ENCODE data around the gene FUT3.
A peak's percentile ranks its signal among the peaks of the same experiment; 100 is the strongest.
"Not testable (repeated sequence)": the region's sequence is repeated elsewhere in the genome, so short reads cannot be mapped to it uniquely, and the experiment has no call there.

FUT3 gene

DNA sequence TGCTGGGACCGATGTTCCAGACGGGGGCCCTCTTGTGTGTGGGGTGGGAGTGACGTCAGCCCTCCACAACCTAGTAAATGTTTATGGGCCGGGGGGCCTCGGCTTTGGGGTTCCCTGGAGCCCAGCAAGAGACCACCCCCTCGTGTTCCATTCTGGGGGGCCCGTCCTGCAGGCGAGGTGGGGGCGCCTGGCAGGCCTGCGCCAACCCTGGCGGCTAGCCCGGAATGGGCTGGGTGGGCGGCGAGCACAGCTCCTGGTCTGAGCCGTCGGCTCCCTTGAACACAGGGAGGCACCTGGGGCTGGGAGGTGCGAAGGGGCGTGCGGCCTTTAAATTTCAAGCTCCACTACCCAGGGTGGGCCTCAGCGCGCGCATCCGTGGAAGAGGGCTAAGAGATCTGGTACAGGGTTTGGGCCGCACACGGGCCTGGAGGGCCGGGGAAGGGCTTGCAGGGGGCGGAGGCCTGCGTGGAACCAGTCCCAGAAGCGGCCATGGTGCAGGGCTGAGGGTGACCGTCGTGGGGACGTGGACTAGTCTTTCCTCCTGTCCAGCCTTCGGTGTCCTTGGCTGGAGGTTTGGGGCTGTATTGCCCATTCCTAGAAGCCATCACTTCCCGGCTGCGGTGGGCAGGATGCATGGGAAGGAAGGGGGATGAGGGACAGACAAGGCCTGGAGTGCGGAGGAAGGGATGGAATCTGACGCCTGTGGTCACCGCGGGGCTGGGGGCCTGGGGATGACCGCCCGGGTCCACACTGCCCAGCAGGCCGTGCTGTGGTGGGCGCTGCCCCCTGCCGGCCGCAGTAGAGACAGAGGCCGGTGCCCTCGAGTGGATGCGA is 40.9 kb upstream of the FUT3 start:
- H3K27me3 Mint-ChIP-seq, result no peaks in the 10 kb centered on the region
- no peaks in the 10 kb centered on the region for H3K9me3 Mint-ChIP-seq
- DNase-seq (no peak), ATAC-seq (replicated peaks) (no peak)
- peaks cover 0 to 6% of the 10 kb centered on the region in 2 donors for H3K4me1 Mint-ChIP-seq (ENCODE audit: low read depth in 2 of 2)
- peaks cover 8% of the 10 kb centered on the region for H3K36me3 Mint-ChIP-seq (ENCODE audit: insufficient read depth)
- peak overlapping the region in 1 of 2 donors; percentile 23 for H3K4me3 Mint-ChIP-seq
- peak overlapping the region in 1 of 2 donors; percentile 77 for H3K27ac Mint-ChIP-seq

DNA sequence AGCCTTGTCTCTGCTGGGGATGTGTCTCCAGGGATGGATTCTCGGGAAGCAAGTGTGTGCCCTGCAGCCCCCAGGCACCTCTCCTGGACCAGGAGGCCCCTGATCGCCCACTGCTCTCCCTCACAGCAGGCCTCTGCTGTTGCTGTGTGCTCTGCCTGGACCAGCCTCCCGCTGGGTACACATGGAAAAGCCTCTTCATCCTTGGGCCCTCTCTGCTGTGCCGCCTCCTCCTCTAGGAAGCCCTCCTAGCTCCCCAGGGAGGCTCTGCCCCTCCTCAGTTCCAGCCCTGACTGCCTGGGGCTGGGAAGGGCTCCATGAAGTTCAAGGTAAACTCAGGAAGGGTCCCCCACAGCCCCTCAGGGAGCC is 40.3 kb upstream of the FUT3 start:
- Mint-ChIP-seq H3K4me3 (peak overlapping the region in 1 of 2 donors; percentile 23), H3K27ac (no peak overlapping the region), H3K9me3 (no peaks in the 10 kb centered on the region), H3K36me3 (ENCODE audit: insufficient read depth) (peaks cover 8% of the 10 kb centered on the region), H3K4me1 (ENCODE audit: low read depth in 2 of 2) (peaks cover 0 to 6% of the 10 kb centered on the region in 2 donors), H3K27me3 (no peaks in the 10 kb centered on the region)
- no peak for ATAC-seq (replicated peaks)
- no peak for DNase-seq

DNA sequence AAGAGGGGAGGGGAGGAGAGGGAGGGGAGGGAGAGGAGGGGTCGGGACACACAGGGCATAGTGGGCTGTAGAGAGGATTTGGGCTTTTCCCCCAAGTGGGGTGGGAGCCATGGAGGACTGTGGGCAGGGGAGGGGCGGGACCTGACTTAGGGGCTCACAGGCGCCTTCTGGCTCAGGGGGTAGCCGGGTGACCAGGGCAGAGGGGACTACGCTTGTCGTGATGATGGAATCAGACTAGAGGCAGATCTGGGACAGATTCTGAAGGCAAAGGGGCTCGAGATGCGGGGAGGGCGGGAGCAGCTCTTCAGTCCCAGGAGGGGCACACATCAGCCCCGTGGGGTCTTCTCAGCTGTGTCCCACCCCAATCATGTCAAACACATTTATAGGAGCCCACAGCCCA is 38.9 kb upstream of the FUT3 start:
- peaks cover 0 to 4% of the 10 kb centered on the region in 2 donors for H3K4me1 Mint-ChIP-seq (ENCODE audit: low read depth in 2 of 2)
- H3K9me3 Mint-ChIP-seq, result no peaks in the 10 kb centered on the region
- H3K4me3 Mint-ChIP-seq, result no peak overlapping the region
- peaks cover 6 to 7% of the 10 kb centered on the region in 2 donors for H3K27me3 Mint-ChIP-seq
- DNase-seq (no peak), ATAC-seq (replicated peaks) (no peak)
- peaks cover 4% of the 10 kb centered on the region for H3K36me3 Mint-ChIP-seq (ENCODE audit: insufficient read depth)
- H3K27ac Mint-ChIP-seq, result peak overlapping the region in 1 of 2 donors; percentile 44

DNA sequence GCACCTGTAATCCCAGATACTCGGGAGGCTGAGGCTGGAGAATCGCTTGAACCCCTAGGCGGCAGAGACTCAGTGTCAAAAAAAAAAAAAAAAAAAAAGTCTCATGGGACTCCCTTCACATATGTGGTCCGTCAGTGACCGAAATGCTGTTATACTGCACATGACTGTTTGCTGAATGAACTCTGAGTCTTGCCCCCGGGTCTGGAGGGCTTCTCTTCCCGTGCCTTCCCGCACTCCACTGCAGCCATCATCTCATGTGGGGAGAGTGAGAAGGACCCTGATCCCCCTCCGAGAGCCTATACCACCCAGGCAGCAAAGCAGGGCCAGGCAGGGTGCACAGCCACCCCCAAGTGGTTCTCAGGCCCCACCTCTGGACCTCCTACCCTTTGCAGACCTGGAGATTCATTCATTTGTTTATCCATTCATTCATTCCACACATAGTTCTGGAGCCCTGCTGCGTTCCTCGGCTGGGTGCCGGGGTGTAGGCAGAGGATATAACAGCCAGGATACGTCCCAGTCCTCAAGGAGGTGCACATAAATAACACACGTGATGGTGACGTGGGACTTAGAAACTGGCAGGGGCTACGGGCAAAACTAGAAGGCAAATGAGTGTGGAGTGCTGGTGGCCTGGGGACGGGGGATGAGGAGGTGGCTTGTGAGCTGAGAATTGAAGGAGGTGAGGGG is 38.2 kb upstream of the FUT3 start:
- H3K27ac Mint-ChIP-seq, result peak overlapping the region in 1 of 2 donors; percentile 44
- no peak for DNase-seq
- H3K9me3 Mint-ChIP-seq, result no peaks in the 10 kb centered on the region
- H3K36me3 Mint-ChIP-seq (ENCODE audit: insufficient read depth), result no peaks in the 10 kb centered on the region
- peaks cover 0 to 4% of the 10 kb centered on the region in 2 donors for H3K4me1 Mint-ChIP-seq (ENCODE audit: low read depth in 2 of 2)
- H3K27me3 Mint-ChIP-seq, result peaks cover 7 to 9% of the 10 kb centered on the region in 2 donors
- no peak overlapping the region for H3K4me3 Mint-ChIP-seq
- ATAC-seq (replicated peaks), result no peak

DNA sequence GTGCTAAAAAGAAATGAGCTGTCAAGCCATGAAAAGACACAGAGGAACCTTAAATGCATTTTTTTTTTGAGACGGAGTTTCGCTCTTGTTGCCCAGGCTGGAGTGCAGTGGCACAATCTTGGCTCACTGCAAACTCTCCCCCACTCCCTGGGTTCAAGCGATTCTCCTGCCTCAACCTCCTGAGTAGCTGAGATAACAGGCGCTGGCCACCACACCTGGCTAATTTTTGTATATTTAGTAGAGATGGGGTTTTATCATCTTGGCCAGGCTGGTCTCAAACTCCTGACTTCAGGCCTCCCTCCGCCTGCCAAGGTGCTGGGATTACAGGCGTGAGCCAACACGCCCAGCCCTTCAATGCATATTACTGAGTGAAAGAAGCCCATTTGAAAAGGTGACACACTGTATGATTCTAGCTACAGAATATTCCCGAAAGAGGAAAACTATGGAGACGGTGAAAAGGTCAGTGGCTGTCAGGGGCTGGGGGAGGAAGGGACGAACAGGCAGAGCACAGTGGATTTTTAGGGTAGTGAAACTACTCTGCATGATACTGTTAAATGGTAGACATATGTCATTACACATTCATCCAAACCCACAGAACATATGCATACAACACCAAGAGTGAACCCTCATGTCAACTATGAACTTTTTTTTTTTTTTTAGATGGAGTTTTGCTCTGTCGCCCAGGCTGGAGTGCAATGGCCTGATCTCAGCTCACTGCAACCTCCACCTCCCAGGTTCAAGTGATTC is 33.0 kb upstream of the FUT3 start:
- H3K4me3 Mint-ChIP-seq; H3K9me3 Mint-ChIP-seq; ATAC-seq (replicated peaks); H3K36me3 Mint-ChIP-seq (ENCODE audit: insufficient read depth); DNase-seq; H3K4me1 Mint-ChIP-seq (ENCODE audit: low read depth in 2 of 2); H3K27ac Mint-ChIP-seq: not testable (repeated sequence)
- peaks cover 7 to 31% of the 10 kb centered on the region in 2 donors for H3K27me3 Mint-ChIP-seq

DNA sequence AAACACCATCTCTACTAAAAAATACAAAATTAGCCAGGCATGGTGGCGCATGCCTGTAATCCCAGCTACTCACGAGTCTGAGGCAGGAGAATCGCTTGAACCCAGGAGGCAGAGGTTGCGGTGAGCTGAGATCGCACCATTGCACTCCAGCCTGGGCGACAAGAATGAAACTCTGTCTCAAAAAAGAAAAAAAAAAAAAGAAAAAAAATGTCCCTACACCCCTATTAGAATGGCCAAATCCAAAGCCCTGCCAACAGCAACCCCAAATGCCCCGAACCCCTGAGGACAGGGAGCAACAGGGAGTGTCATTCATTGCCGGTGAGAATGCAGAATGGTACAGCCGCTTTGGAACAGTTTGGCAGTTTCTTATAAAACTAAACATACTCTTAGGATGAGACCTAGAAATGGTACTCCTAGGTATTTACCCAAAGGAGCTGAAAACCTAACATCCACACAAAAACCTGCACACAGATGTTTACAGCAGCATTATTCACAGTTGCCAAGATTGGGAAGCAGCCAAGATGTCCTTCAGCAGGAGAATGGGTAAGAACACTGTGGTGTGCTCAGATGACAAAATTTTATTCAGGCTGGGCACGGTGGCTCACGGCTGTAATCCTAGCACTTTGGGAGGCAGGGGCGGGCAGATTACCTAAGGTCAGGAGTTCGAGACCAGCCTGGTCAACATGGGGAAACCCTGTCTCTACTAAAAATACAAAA is 32.1 kb upstream of the FUT3 start:
- H3K9me3 Mint-ChIP-seq; H3K36me3 Mint-ChIP-seq (ENCODE audit: insufficient read depth); H3K4me1 Mint-ChIP-seq (ENCODE audit: low read depth in 2 of 2); H3K4me3 Mint-ChIP-seq; H3K27ac Mint-ChIP-seq; ATAC-seq (replicated peaks); DNase-seq: not testable (repeated sequence)
- H3K27me3 Mint-ChIP-seq, result peaks cover 7 to 31% of the 10 kb centered on the region in 2 donors

DNA sequence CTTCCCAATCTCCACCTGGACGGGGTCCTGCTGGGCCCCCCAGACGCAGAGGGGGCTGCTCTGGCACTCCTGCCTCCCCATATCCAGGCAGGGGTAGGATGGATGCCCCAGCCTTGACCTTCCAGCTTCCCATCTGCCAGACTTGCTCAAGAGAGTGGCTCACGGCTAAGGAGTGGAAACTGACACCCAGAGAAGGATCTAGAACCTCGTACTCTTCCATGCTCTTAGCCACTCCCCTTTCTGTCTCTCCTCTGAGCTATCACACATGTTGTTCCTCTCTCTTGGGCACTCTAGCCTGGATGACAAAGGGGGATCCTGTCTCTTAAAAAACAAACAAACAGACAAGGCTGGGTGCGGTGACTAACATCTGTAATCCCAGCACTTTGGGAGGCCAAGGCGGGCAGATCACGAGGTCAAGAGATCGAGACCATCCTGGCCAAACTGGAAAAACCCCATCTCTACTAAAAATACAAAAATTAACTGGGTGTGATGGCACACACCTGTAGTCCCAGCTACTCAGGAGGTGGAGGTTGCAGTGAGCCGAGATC is 31.2 kb upstream of the FUT3 start:
- no peak for DNase-seq
- H3K4me1 Mint-ChIP-seq (ENCODE audit: low read depth in 2 of 2), result no peaks in the 10 kb centered on the region
- H3K27ac Mint-ChIP-seq, result no peak overlapping the region
- no peaks in the 10 kb centered on the region for H3K9me3 Mint-ChIP-seq
- no peaks in the 10 kb centered on the region for H3K36me3 Mint-ChIP-seq (ENCODE audit: insufficient read depth)
- H3K4me3 Mint-ChIP-seq, result no peak overlapping the region
- H3K27me3 Mint-ChIP-seq, result peaks cover 11 to 37% of the 10 kb centered on the region in 2 donors
- no peak for ATAC-seq (replicated peaks)

DNA sequence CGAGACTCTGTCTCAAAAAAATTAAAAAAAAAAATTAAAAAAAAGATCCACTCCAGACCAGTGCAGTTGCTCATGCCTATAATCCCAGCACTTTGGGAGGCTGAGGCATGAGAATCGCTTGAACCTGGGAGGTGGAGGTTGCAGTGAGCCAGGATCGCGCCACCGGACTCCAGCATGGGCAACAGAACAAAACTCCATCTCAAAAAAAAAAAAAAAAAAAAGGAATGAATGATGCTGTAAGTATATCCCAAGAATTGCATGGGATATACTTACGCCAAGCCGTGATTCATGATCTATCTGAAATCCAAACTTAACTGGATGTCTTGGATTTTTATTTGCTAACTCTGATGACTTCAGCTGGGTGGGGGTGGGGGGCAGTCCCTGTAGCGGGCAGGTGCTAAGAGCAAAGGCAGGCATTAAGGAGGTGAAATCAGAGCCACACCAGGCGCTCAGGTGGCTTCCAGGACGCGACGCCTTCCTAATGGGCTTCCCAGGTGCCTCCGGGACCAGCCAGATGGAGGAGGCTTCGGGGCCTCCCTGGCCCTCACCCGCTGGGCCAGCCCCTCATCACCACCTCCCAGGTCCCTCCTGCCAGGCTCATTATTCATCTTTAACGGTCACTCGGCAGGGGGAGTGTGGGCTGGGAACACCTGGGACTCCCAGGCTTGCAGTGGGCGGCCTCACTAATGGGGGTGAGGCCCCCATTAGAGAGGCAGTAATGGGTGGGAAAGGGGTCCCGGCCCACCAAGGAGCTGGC is 30.5 kb upstream of the FUT3 start:
- DNase-seq, result no peak
- H3K4me3 Mint-ChIP-seq, result no peak overlapping the region
- no peak overlapping the region for H3K27ac Mint-ChIP-seq
- no peaks in the 10 kb centered on the region for H3K36me3 Mint-ChIP-seq (ENCODE audit: insufficient read depth)
- H3K27me3 Mint-ChIP-seq, result peaks cover 14 to 45% of the 10 kb centered on the region in 2 donors
- no peaks in the 10 kb centered on the region for H3K4me1 Mint-ChIP-seq (ENCODE audit: low read depth in 2 of 2)
- ATAC-seq (replicated peaks), result no peak
- no peaks in the 10 kb centered on the region for H3K9me3 Mint-ChIP-seq

DNA sequence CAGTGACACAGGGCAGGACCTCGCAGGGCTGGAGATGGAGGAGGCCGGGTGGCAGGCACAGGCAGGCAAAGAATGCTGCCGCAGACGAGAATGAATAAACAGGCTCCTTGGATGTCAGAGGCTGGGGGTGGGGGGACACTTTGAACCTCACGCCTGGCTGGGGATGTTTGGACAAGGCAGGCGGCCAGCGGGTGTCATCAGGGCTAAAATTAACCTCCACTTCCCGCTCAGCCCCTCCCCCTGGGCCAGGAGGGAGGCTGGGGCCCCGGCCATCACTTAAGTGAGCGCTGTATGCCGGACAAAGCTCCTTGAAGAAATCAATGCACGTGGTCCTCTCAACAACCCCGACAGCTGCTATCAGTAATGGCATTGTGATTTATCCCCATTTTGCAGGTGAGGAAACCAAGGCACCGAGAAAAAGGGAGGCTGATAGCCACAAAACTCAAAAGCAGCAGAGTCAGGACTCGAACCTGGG is 29.4 kb upstream of the FUT3 start:
- peaks cover 13 to 53% of the 10 kb centered on the region in 2 donors for H3K27me3 Mint-ChIP-seq
- H3K4me1 Mint-ChIP-seq (ENCODE audit: low read depth in 2 of 2), result no peaks in the 10 kb centered on the region
- H3K9me3 Mint-ChIP-seq, result no peaks in the 10 kb centered on the region
- DNase-seq (no peak), ATAC-seq (replicated peaks) (no peak)
- H3K27ac Mint-ChIP-seq, result no peak overlapping the region
- H3K36me3 Mint-ChIP-seq (ENCODE audit: insufficient read depth), result peaks cover 5% of the 10 kb centered on the region
- H3K4me3 Mint-ChIP-seq, result no peak overlapping the region

DNA sequence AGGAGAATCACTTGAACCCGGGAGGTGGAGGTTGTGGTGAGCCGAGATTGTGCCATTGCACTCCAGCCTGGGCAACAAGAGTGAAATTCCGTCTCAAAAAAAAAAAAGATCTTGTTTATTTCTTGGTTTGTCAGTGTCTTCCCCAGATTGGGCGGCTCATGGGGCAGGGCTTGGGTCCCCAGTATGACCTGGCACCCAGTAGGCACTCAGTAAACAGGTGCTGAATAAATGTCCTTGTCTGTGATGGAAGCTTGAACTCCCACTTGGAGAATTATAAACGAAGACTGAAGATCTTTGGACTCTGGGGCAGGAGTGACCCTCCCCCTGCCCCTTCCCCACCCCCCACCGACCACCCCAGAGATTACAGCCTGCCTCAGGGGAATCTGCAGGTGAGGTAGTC is 28.9 kb upstream of the FUT3 start:
- H3K27ac Mint-ChIP-seq, result no peak overlapping the region
- H3K4me1 Mint-ChIP-seq (ENCODE audit: low read depth in 2 of 2), result no peaks in the 10 kb centered on the region
- no peak overlapping the region for H3K4me3 Mint-ChIP-seq
- ATAC-seq (replicated peaks), result no peak
- H3K36me3 Mint-ChIP-seq (ENCODE audit: insufficient read depth), result peaks cover 5% of the 10 kb centered on the region
- peaks cover 8 to 48% of the 10 kb centered on the region in 2 donors for H3K27me3 Mint-ChIP-seq
- no peaks in the 10 kb centered on the region for H3K9me3 Mint-ChIP-seq
- no peak for DNase-seq

DNA sequence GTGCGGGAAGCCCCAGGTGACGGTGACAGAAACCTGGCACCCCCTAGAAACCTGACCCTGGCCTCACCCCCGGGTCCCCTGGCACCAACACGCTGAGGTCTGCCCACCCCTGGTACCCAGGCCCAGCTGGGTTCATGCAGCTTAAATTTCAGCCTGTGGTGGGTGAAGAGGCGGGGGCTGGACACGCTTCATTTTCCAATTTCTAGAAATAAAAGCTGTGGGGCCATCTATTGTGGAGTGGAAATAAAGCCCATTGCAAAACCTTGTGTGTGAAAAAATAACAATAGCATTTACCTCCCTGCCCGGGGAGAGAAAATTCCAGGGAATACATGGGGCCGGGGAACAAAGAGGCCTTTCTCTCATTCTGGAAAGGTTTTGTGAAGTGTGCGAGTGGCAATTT is 26.6 kb upstream of the FUT3 start:
- no peaks in the 10 kb centered on the region for H3K9me3 Mint-ChIP-seq
- DNase-seq (no peak), ATAC-seq (replicated peaks) (no peak)
- no peak overlapping the region for H3K27ac Mint-ChIP-seq
- H3K36me3 Mint-ChIP-seq (ENCODE audit: insufficient read depth), result peaks cover 10% of the 10 kb centered on the region
- H3K4me3 Mint-ChIP-seq, result no peak overlapping the region
- no peaks in the 10 kb centered on the region for H3K4me1 Mint-ChIP-seq (ENCODE audit: low read depth in 2 of 2)
- H3K27me3 Mint-ChIP-seq, result peaks cover 6 to 44% of the 10 kb centered on the region in 2 donors

DNA sequence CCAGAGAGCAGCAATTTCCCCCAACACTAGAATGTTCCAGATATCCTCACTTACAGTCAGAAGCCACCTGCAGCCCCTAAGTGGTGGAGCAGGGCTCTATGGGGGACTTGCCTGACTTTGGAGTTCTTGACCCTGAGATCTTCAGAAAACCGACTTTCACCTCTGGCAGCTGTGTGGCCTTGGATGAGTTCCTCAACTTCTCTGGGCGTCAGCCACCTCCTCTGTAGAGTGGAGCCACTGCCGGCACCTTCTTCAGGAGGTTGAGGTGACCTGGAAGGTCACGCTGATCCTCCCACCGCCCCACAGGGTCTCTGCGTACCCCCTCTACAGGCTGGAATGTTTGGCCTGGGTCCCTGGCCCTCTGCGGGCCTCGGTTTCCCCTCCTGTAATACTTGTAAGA is 26.2 kb upstream of the FUT3 start:
- Mint-ChIP-seq H3K4me3 (no peak overlapping the region), H3K4me1 (ENCODE audit: low read depth in 2 of 2) (no peaks in the 10 kb centered on the region), H3K27ac (no peak overlapping the region), H3K27me3 (peaks cover 6 to 39% of the 10 kb centered on the region in 2 donors), H3K9me3 (no peaks in the 10 kb centered on the region), H3K36me3 (ENCODE audit: insufficient read depth) (peaks cover 10% of the 10 kb centered on the region)
- DNase-seq, result no peak
- ATAC-seq (replicated peaks), result no peak
